Omental fat pad (tissue), 4 donors: Measurements from ENCODE around the gene PLSCR2. TPM values are rescaled to one million over a fixed set of nuclear protein-coding genes. Genes with fewer than 3 reads are reported as not detected.
"Not testable (repeated sequence)": the region's sequence is repeated elsewhere in the genome, so short reads cannot be mapped to it uniquely, and the experiment has no call there.

ENCODE experiments used
- ATAC-seq: fragments of 150-250 bp; one replicate; pipeline ENCODE4 v1.9.1; 2016; ENCODE audit warnings: mild to moderate bottlenecking, moderate library complexity; ENCODE audit not compliant: low FRiP score
- DNase-seq: peaks from one replicate; pipeline ENCODE4 v3.0.0-alpha.2; 2019; ENCODE audit warnings: low spot score
- total RNA-seq, 4 donors: library from RNA; depleted of rRNA; stranded (reverse); fragments of >200 nt; gene quantifications; one replicate each; pipeline ENCODE4 v1.1.0, GENCODE V29; 2016
- TF ChIP-seq, protein P1 (sequence below), 3 donors: fragments of 450-650 bp; IDR thresholded peaks; one replicate each; pipeline ENCODE4 v1.5.1; 2016 to 2017; ENCODE audit warnings: antibody characterized with exemption in 3 of 3, mild to moderate bottlenecking in 3 of 3, moderate library complexity in 2 of 3

PLSCR2 gene
- total RNA-seq, 4 donors from 2014 or later: not detected

GRCh38 chr3:146485297-146485696, 15.9 kb upstream of the PLSCR2 start:
- TF ChIP-seq, protein P1, sequence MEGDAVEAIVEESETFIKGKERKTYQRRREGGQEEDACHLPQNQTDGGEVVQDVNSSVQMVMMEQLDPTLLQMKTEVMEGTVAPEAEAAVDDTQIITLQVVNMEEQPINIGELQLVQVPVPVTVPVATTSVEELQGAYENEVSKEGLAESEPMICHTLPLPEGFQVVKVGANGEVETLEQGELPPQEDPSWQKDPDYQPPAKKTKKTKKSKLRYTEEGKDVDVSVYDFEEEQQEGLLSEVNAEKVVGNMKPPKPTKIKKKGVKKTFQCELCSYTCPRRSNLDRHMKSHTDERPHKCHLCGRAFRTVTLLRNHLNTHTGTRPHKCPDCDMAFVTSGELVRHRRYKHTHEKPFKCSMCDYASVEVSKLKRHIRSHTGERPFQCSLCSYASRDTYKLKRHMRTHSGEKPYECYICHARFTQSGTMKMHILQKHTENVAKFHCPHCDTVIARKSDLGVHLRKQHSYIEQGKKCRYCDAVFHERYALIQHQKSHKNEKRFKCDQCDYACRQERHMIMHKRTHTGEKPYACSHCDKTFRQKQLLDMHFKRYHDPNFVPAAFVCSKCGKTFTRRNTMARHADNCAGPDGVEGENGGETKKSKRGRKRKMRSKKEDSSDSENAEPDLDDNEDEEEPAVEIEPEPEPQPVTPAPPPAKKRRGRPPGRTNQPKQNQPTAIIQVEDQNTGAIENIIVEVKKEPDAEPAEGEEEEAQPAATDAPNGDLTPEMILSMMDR (IDR thresholded peaks at IDR 0.05): no peak
- DNase-seq (no peak), ATAC-seq (no peak)

DNA sequence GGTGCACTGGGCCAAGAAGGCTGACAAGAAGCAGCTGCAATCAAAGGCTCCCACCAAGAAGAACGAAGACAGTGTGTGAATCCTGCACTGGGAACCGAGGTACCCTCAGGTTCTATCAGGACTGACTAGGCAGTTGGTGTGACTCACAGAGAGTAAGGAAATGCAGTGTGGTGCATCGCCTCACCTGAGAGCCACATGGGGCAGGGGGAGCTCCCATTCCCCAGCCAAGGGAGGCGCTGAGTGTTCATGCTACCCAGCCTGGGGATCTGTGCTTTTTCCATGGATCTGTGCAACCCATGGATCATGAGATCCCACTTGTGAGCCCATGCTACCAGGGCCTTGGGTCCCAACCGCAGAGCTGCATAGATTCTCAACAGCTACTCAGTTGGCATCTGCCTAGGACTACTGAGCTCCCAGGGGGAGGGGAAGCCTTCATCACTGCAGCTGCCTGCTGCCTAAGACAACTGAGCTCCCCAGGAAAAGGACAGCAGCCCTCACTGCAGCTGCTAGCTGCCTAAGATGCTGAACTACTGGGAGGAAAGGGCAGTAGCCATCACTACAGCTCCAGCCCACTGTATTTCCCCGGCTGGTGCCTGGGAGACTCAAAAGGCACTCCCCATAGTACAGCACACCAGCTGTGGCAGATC, 6.9 kb upstream of the PLSCR2 start:
- ATAC-seq (no peak), DNase-seq (no peak)
- TF ChIP-seq, protein P1 (IDR thresholded peaks at IDR 0.05): no peak

DNA sequence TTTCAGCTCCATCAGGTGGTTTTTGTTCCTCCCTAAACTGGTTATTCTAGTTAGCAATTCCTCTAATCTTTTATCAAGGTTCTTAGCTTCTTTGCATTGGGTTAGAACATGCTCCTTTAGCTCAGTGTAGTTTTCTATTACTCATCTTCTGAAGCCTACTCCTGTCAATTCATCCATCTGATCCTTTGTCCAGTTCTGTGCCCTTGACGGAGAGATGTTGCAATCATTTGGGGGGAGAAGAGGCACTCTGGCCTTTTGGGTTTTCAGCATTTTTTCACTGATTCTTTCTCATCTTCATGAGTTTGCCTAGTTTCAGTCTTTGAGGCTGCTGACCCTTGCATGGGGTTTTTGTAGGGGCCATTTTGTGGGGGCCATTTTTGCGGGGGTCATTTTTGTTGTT, 5.6 kb upstream of the PLSCR2 start:
- not testable (repeated sequence) for ATAC-seq, DNase-seq

- TF ChIP-seq, protein P1 (IDR thresholded peaks at IDR 0.05): no peak
- ATAC-seq (no peak), DNase-seq (no peak)
Observed at GRCh38 chr3:146473726-146474125, 4.4 kb upstream of the PLSCR2 start.

DNA sequence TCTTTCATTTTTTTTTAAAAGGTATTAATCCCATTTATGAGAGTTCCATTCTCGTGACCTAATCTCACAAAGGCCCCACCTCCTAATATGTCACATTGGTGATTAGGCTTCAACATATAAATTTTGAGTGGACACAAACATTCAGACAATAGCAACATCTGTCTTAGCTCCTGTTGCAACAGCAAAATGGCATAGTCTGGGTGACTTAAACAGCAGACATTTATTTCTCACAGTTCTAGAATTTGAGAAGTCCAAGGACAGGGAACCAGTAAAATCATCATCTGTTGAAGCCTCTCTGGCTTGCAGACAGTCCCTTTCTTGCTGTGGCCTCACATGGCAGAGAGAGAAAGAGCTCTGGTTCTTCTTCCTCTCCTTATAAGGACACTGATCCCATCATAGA, 3.2 kb upstream of the PLSCR2 start:
- ATAC-seq (no peak), DNase-seq (no peak)
- TF ChIP-seq, protein P1 (IDR thresholded peaks at IDR 0.05): no peak

- TF ChIP-seq, protein P1 (IDR thresholded peaks at IDR 0.05): no peak
- ATAC-seq (no peak), DNase-seq (no peak)
Observed at GRCh38 chr3:146471012-146471411, 1.7 kb upstream of the PLSCR2 start.

- TF ChIP-seq, protein P1 (IDR thresholded peaks at IDR 0.05): no peak
- ATAC-seq (no peak), DNase-seq (no peak)
Observed at GRCh38 chr3:146470425-146470990, 1.1 kb upstream of the PLSCR2 start.
